Measurements from ENCODE around the gene NR6A1. TPM values are rescaled to one million over a fixed set of nuclear protein-coding genes. Genes with fewer than 3 reads are reported as not detected.
A peak's percentile ranks its signal among the peaks of the same experiment; 100 is the strongest.

Gene NR6A1
- total and polyA plus RNA-seq, 2 of the 8 experiments (the other 6 are each of a cell fraction or from before 2014, with no cell fraction given), result 93.2 to 237 TPM

DNA sequence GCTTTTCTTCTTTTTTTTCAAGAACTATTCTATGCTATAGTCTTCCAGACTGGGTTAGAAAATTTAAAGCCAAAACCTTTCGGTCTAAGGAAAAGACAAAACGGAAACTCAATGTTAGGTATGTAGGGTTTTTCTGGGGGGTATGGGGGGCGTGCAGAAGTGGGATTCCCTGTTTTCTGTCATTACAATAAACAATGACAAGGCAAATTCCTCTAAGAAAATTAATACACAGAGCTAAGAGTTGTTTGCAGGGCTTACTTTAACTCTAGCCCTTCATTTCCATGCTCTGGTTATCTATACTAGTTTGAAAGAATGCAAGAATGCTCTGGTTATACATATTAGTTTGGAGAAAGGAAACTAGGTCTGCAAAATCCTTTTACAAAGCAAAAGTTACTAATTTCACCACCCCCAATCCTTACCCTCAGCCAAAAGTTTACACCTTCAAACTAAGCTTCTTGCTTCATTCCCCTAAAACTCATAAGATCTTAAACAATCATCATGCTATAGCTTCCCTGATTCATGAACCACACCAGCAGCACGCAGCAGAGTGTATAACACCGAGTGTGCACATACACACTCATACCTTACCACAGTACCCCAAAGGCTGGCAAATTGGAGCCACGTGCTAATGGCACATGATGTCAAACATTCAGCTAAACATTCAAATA, 174.8 kb downstream of the NR6A1 start:
- H3K18ac ChIP-seq (ENCODE audit: extremely low read depth, low read length), result peak overlapping the region; percentile 57; the same call in 1 of the 2 replicates
- H4K5ac ChIP-seq (ENCODE audit: insufficient read length, low read depth, low read length), result peak overlapping the region; percentile 59
- ChIA-PET CTCF (ENCODE audit: partially characterized antibody) (interaction anchor here (0.5 to 7.7 kb wide), 20 partner anchors 11 to 369 kb away, joined by 3 to 88 read pairs (median 3); no protein-coding TSS in a partner anchor), POLR2A (ENCODE audit: partially characterized antibody) (interaction anchor here (0.7 to 2.4 kb wide), 9 partner anchors 9 to 266 kb away, joined by 3 to 11 read pairs (median 3); partner anchors contain the start of genes ARPC5L and RPL35)
- DNase-seq (ENCODE audit: low read depth in 1 of 2, low spot score in 2 of 2) (no peak), FAIRE-seq (no peak)
- H4K20me1 ChIP-seq (replicated peaks in 1 of 2; ENCODE audit: control insufficient read depth in 1 of 2, insufficient read depth in 2 of 2, low read length in 2 of 2), result no peaks in the 10 kb centered on the region
- H3K4me1 ChIP-seq (replicated peaks in 1 of 4; ENCODE audit: control insufficient read depth in 3 of 4, insufficient read depth in 4 of 4, low read length in 3 of 4), result peaks cover 2 to 34% (median 22%) of the 10 kb centered on the region in 4 experiments; a peak in 6 of 7 replicates
- peak overlapping the region; percentile 89; the same call in 1 of the 2 replicates for H2BK12ac ChIP-seq (ENCODE audit: low read depth, low read length)
- no peaks in the 10 kb centered on the region for H3K27me3 ChIP-seq (replicated peaks in 1 of 4; ENCODE audit: control insufficient read depth in 3 of 4, extremely low read depth in 1 of 4, insufficient read depth in 3 of 4, low read length in 3 of 4)
- no peak overlapping the region; a peak in 1 of 7 replicates for H3K9ac ChIP-seq (replicated peaks in 1 of 4; ENCODE audit: extremely low read depth in 1 of 4, low read depth in 3 of 4, low read length in 3 of 4)
- H4K91ac ChIP-seq (replicated peaks; ENCODE audit: insufficient read length, low read length), result peak overlapping the region; percentile 79
- H4K8ac ChIP-seq (ENCODE audit: extremely low read depth, insufficient read depth, low read length), result no peak overlapping the region
- WGBS, 2 experiments (ENCODE audit: extremely low coverage in 1 of 2, insufficient coverage in 1 of 2, insufficient read length in 1 of 2, insufficient replicate concordance in 2 of 2, low coverage in 1 of 2, low lambda C conversion rate in 2 of 2, missing lambda C conversion rate in 1 of 2), result 68% methylated on average over 6 of the region's 6 CpGs; no CpG with 5 or more reads in 1 of the 2 experiments
- H2AFZ ChIP-seq (ENCODE audit: low read length), result no peak overlapping the region
- H3K23ac ChIP-seq (ENCODE audit: insufficient read length), result no peak overlapping the region
- no peaks in the 10 kb centered on the region for H3K36me3 ChIP-seq (ENCODE audit: control insufficient read depth in 2 of 4, insufficient read depth in 4 of 4, low read length in 3 of 4)
- no peaks in the 10 kb centered on the region for H3K9me3 ChIP-seq (ENCODE audit: insufficient read depth in 2 of 2, low read depth in 1 of 2, low read length in 1 of 2)
- H3K79me2 ChIP-seq (ENCODE audit: control insufficient read depth in 1 of 2, insufficient read depth in 2 of 2, low read length in 2 of 2), result peaks cover 0 to 66% of the 10 kb centered on the region in 2 experiments; a peak in 3 of 4 replicates
- H2BK5ac ChIP-seq (ENCODE audit: low read depth, low read length), result peak overlapping the region; percentile 82; the same call in 1 of the 2 replicates
- H2BK15ac ChIP-seq (ENCODE audit: low read length), result no peak overlapping the region
- peak overlapping the region; percentile 92; the same call in 1 of the 2 replicates for H2BK20ac ChIP-seq (ENCODE audit: low read length)
- H2AK5ac ChIP-seq (ENCODE audit: low read depth, low read length), result peak overlapping the region; percentile 98
- H3K27ac ChIP-seq (ENCODE audit: low read depth, low read length), result 0 out of 2 replicates have a peak overlapping the region, but pooled peaks have one; percentile 6
- no peaks in the 10 kb centered on the region; the same call in 1 of the 2 replicates for H3K23me2 ChIP-seq (ENCODE audit: low read depth, low read length)
- peak overlapping the region; percentile 86 for H3K4ac ChIP-seq (replicated peaks; ENCODE audit: insufficient read length, low read depth, low read length)
- peak overlapping the region; percentile 80 for H2BK120ac ChIP-seq (replicated peaks; ENCODE audit: low read depth, low read length)
- H3K56ac ChIP-seq (replicated peaks; ENCODE audit: insufficient read length, low read depth, low read length), result no peak overlapping the region
- H3K14ac ChIP-seq (ENCODE audit: insufficient read length), result peak overlapping the region; percentile 96
- peak overlapping the region in 1 of 2 experiments; percentile 77; a peak in 2 of 4 replicates for H3K4me2 ChIP-seq (ENCODE audit: insufficient read depth in 1 of 2, low read depth in 2 of 2, low read length in 2 of 2)
- peak overlapping the region in 1 of 4 experiments; percentile 55; a peak in 1 of 8 replicates for H3K4me3 ChIP-seq (ENCODE audit: extremely low read depth in 1 of 4, insufficient read depth in 2 of 4, low read depth in 3 of 4, low read length in 4 of 4)
- H3K79me1 ChIP-seq (ENCODE audit: low read depth, low read length), result no peaks in the 10 kb centered on the region; the same call in 1 of the 2 replicates
- TF ChIP-seq TAF1 (IDR thresholded peaks at IDR 0.05; ENCODE audit: low read depth, low read length), result no peak
- TF ChIP-seq GABPA (IDR thresholded peaks at IDR 0.05; ENCODE audit: borderline replicate concordance, insufficient read depth, low read length), result no peak
- TF ChIP-seq CBX8 (IDR thresholded peaks at IDR 0.05; ENCODE audit: borderline replicate concordance, low read depth, low read length), result no peak
- TF ChIP-seq SP1 (IDR thresholded peaks at IDR 0.05; ENCODE audit: low read depth, low read length), result no peak
- no peak for TF ChIP-seq PHF8 (conservative IDR thresholded peaks at IDR 0.05; ENCODE audit: low read depth, low read length)
- no peak for TF ChIP-seq BRCA1 (IDR thresholded peaks at IDR 0.05; ENCODE audit: low read depth, low read length)
- no peak for TF ChIP-seq SIN3A (conservative IDR thresholded peaks at IDR 0.05 in 1 of 2, IDR thresholded peaks at IDR 0.05 in 1 of 2; ENCODE audit: low read depth in 1 of 2, low read length in 2 of 2)
- TF ChIP-seq CEBPB (IDR thresholded peaks at IDR 0.05; ENCODE audit: low read depth, low read length), result no peak
- no peak for TF ChIP-seq JUND (IDR thresholded peaks at IDR 0.05; ENCODE audit: low read length)

Measured in H1 (cell line).